OCI-LY7 (cell line): ENCODE measurements around the gene CLP1.

Source experiments
- EZH2phosphoT487 ChIP-seq: fragments of 200-600 bp; sonication (generic); IDR thresholded peaks from 2 replicates; pipeline ENCODE4 v1.6.1; 2018; ENCODE audit warnings: low read depth, borderline replicate concordance, mild to moderate bottlenecking, mixed run types, antibody characterized with exemption, low read length, moderate library complexity, mixed read lengths
- TF ChIP-seq, protein P1 (sequence below): fragments of 200-600 bp; sonication (generic); conservative IDR thresholded peaks from 2 replicates; pipeline ENCODE4 v1.5.1; 2014; ENCODE audit warnings: mild to moderate bottlenecking, antibody characterized with exemption, low read length, moderate library complexity, mixed read lengths

DNA sequence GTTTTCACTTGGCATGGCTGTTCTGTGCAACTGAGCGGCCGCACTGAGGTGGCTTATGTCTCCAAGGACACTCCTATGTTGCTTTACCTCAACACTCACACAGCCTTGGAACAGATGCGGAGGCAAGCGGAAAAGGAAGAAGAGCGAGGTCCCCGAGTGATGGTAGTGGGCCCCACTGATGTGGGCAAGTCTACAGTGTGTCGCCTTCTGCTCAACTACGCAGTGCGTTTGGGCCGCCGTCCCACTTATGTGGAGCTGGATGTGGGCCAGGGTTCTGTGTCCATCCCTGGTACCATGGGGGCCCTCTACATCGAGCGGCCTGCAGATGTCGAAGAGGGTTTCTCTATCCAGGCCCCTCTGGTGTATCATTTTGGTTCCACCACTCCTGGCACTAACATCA, 2.1 kb downstream of the CLP1 start:
- TF ChIP-seq, protein P1, sequence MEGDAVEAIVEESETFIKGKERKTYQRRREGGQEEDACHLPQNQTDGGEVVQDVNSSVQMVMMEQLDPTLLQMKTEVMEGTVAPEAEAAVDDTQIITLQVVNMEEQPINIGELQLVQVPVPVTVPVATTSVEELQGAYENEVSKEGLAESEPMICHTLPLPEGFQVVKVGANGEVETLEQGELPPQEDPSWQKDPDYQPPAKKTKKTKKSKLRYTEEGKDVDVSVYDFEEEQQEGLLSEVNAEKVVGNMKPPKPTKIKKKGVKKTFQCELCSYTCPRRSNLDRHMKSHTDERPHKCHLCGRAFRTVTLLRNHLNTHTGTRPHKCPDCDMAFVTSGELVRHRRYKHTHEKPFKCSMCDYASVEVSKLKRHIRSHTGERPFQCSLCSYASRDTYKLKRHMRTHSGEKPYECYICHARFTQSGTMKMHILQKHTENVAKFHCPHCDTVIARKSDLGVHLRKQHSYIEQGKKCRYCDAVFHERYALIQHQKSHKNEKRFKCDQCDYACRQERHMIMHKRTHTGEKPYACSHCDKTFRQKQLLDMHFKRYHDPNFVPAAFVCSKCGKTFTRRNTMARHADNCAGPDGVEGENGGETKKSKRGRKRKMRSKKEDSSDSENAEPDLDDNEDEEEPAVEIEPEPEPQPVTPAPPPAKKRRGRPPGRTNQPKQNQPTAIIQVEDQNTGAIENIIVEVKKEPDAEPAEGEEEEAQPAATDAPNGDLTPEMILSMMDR, result no peak
- no peak for TF ChIP-seq EZH2phosphoT487
